Hepatic stellate cell (primary cell): Measurements from ENCODE around the gene AACS.
"Not testable (repeated sequence)": the region's sequence is repeated elsewhere in the genome, so short reads cannot be mapped to it uniquely, and the experiment has no call there.

Experiments used
- DNase-seq: peaks from one replicate; pipeline ENCODE4 v3.0.0; 2011; ENCODE audit warnings: low spot score

The AACS gene

DNA sequence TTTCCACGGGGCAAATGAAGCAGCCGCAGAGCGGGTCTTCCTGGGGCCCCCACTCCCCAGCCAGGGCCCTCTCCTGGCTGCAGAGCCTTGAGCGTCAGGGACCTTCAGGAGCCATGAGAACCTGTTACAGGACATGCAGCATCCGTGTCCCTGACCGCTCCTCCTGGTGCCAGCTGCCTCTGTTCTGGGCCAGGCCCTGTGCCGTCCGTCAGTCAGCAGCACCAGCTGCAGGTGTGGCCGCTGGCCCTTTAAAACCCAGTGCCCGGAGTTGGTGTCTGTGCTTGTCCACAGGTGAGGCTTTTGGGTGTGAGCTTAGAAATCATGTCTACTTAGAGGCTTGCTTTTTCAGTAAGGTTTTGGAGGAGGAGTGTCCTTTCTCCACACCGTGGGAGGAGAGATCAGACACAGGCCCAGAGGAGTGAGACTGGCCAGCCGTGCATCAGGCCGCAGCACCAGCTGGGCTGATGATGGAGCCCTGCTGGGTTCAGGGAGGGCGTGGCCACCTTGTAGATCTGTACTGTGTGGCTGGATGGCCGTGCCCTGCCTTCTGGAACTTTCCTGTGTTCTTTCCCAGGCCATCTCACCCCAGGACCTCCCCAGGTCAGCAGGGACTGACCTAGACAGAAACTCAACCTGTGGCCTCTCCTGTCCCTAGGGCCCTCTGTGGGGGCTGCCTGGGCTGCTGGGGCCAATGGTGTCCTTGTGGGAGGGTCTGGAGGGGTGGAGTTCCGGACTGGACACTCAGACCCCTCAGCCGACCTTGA lies 27.1 kb downstream of the AACS start:
- no peak for DNase-seq

GRCh38 chr12:125092872-125093680 lies 27.8 kb downstream of the AACS start:
- DNase-seq = peak; percentile 30

DNA sequence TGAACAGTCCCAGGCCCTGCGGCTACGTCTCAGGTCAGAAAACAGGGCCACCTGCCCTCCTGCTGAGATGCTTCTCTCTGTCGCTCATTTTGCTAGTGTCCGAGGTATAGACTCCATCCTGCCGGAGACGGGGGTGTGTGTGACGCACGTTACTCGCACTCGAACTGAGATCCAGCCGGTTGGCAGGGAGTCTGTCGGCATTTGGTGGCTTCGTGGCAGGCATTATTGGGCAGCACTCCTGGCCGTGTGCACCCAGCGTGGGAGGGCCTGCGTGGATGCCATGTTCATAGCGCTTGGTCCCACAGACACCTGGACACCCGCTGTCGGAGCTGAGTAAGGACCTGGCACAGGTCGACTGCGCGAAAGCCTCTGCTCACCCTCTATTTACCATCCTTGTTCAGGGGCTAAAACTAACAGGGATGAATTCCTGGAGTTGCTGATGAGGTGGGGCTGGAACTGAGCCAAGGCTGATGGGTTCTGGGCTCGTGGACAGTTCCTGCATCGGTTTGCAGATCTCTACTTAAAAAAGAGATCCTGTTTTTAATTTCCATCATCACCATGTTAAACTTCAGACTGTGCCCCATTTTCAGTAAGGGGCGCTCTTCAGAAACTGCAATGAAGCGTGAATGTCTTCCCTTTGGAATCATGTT lies 28.6 kb downstream of the AACS start:
- DNase-seq = no peak

- no peak for DNase-seq
These were observed 31.7 kb downstream of the AACS start for GRCh38 chr12:125096894-125097293.

- no peak for DNase-seq
These were observed 32.2 kb downstream of the AACS start for GRCh38 chr12:125097427-125097826.

GRCh38 chr12:125098676-125099408 lies 33.6 kb downstream of the AACS start:
- DNase-seq = no peak

DNA sequence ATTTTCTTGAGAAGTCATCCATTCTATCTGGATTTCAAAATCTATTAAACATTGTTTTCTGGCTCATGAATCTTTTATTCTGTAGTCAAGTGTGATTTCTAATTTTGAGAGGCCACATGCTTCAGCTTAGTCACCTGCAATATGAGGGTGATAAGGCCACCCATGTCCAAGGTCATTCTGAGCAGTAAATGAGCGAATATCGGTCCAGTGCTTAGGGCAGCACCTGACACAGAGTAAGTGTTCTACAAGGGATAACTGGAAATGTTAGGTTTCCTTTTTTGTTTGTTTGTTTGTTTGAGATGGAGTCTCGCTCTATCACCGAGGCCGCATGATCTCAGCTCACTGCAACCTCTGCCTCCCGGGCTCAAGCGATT lies 34.2 kb downstream of the AACS start:
- no peak for DNase-seq

DNA sequence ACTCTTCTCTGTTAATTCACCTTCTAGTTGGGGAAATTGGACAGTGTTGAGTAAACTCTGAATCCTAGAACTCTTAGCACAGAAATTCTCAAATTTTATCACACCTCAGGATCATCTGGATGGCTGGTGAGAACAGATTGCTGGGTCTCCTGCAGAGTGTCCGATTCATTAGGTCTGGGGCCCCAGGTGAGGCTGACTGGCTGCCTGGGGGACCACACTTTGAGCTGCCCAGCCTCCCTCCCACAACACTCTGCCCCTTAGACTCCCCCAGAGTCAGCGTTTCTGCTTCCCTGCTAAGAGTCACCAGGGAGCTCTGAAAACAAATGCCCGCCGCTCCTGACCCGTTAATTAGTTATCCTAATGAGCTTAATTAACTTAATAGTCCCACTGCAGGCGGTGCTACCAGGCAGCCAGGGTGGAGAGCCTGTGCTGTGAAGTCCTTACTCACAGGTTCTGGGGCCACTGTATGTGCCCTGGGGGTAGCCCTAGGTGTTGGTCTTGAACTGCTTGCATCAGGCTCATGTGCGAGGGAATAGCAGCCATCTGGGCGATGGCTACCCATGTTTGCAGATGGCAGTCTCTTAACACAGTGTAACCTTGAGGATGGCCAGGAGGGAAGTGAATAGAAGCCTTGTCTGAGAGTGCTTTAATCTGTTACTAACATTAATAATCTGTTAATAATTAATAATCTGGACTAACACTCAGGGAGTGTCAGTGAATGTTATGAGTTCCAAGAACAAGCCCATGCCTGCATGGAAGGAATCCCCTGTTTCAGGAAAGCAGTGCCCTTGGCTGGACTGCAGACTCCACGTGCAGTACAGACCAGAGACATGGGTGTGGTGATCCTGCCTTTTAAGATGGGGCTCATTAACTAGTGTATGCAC lies 35.6 kb downstream of the AACS start:
- no peak for DNase-seq

DNA sequence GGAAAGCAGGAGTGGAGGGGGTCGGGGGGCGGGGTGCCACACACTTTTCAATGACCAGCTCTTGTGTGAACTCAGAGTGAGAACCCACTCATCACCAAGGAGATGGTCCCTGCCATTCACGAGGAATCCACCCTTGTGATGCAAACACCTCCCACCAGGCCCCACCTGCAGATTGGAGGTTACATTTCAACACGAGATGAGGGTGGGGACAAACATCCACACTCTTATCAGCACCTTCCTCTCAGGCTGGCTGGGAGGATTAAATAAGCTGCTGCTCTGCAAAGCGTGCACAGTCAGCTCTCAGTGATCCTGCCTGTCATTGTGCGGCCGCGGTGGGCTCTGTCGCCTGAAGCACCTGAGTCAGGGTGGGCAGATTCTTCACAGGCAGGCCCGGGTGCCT lies 39.7 kb downstream of the AACS start:
- no peak for DNase-seq

GRCh38 chr12:125105600-125105999 lies 40.4 kb downstream of the AACS start:
- no peak for DNase-seq

GRCh38 chr12:125110641-125111360 lies 45.6 kb downstream of the AACS start:
- DNase-seq = no peak

GRCh38 chr12:125111403-125111802 lies 46.2 kb downstream of the AACS start:
- no peak for DNase-seq

GRCh38 chr12:125112614-125113013 lies 47.4 kb downstream of the AACS start:
- DNase-seq = not testable (repeated sequence)

- DNase-seq = no peak
These were observed 48.0 kb downstream of the AACS start for GRCh38 chr12:125113263-125113662.

- DNase-seq = no peak
These were observed 48.6 kb downstream of the AACS start for GRCh38 chr12:125113789-125114188.

GRCh38 chr12:125114365-125115141 lies 49.3 kb downstream of the AACS start:
- DNase-seq = no peak

DNA sequence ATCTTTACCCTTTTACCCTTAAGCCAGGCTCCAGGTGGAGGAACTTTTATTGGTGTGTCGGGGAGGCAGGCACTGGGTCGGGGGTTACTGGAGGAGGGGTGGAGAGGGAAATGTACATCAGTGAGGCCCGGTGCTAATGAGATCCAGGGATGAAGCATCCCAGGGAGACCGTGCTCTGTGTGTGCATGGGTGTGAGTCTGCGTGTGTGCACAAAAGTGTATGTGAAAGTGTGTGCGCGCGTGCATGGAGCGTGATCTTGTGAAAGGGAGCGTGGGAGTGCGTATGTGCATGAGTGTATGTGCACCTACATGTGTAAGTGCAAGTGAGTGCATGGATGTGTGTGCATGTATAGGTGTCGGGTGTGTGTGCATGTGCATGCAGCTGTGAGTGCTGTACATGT lies 55.3 kb downstream of the AACS start:
- no peak for DNase-seq

DNA sequence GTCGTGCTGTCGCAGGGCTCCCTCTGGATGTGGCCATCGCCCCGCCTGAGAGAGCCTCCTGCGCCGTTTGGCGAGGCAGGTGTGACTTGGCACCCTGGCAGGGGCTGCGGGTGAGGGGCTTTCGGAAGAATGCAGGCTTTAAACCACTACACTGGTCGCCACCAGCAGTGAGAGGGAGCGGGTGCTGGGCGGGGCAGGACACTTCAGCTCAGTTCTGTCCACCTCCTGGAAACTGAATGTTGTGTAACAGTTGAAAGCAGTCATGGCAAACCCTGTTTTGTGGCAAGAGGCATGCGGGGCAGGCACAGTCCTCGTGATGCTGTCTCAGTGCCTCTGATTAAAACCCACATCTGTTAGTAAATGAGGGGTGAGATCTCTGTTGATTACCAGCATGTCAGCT lies 55.9 kb downstream of the AACS start:
- no peak for DNase-seq

DNA sequence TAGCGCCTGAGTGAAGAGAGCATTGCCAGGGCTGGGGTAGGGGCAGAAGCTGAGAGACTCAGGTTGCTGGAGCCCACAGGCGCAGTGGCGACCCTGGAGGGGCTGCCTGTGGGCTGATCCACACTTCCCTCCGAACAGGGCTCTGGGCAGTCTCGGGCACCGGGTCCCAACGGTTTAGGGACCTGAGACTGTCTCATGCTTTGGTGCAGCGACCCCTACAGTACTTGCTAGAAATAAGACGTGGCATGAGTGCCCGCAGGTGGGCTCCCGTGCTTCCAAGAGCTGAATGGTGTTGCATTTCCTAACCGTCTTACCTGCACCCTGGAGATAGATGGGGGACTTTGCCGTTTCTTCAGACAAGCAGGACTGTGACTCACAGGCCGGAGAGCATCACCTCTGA lies 57.4 kb downstream of the AACS start:
- no peak for DNase-seq
